GM23338 (cell line): ENCODE results near the gene ZNF277. TPM values are rescaled to one million over a fixed set of nuclear protein-coding genes. Genes with fewer than 3 reads are reported as not detected.

Experiments
- ATAC-seq: fragments of 200-7000 bp; cut with Tn5 transposase; 3 replicates; pipeline ENCODE4 v1.9.1; 2020
- DNase-seq: peaks from one replicate; pipeline ENCODE4 v3.0.0-alpha.2; 2015; ENCODE audit warnings: low spot score
- H2AFZ ChIP-seq: fragments of 200-600 bp; sonication (generic); 2 replicates; pipeline ENCODE4 v1.8.0; 2016; ENCODE audit warnings: antibody characterized with exemption, mild to moderate bottlenecking, moderate library complexity
- H3F3A ChIP-seq: fragments of 200-600 bp; sonication (generic); replicated peaks from 2 replicates; pipeline ENCODE4 v1.8.0; 2017; ENCODE audit warnings: antibody characterized with exemption, mixed run types, low read depth
- H3K27ac ChIP-seq: fragments of 200-600 bp; sonication (generic); 2 replicates; pipeline ENCODE4 v1.6.1; 2016; ENCODE audit warnings: low read depth
- H3K27me3 ChIP-seq: fragments of 200-600 bp; sonication (generic); 2 replicates; pipeline ENCODE4 v1.8.0; 2016; ENCODE audit warnings: mild to moderate bottlenecking, mixed run types, moderate library complexity; ENCODE audit not compliant: insufficient read depth
- H3K36me3 ChIP-seq: fragments of 200-600 bp; sonication (generic); 2 replicates; pipeline ENCODE4 v1.8.0; 2016; ENCODE audit warnings: mild to moderate bottlenecking; ENCODE audit not compliant: insufficient read depth
- H3K4me1 ChIP-seq: fragments of 200-600 bp; sonication (generic); 2 replicates; pipeline ENCODE4 v1.8.0; 2016; ENCODE audit warnings: mild to moderate bottlenecking, moderate library complexity; ENCODE audit not compliant: insufficient read depth
- H3K4me2 ChIP-seq: fragments of 200-600 bp; sonication (generic); 2 replicates; pipeline ENCODE4 v1.7.1; 2017; ENCODE audit warnings: mixed run types
- H3K4me3 ChIP-seq: fragments of 200-600 bp; sonication (generic); 2 replicates; pipeline ENCODE4 v1.6.1; 2016; ENCODE audit warnings: mixed run types
- H3K79me2 ChIP-seq: fragments of 200-600 bp; sonication (generic); replicated peaks from 2 replicates; pipeline ENCODE4 v1.8.0; 2017; ENCODE audit warnings: mild to moderate bottlenecking; ENCODE audit not compliant: insufficient read depth
- H3K9me2 ChIP-seq: fragments of 200-600 bp; sonication (generic); 2 replicates; pipeline ENCODE4 v1.8.0; 2017; ENCODE audit not compliant: insufficient read depth
- H4K20me1 ChIP-seq: fragments of 200-600 bp; sonication (generic); replicated peaks from 2 replicates; pipeline ENCODE4 v1.8.0; 2017; ENCODE audit warnings: mild to moderate bottlenecking; ENCODE audit not compliant: insufficient read depth
- H3K27ac Mint-ChIP-seq: 2 replicates; pipeline ENCODE4 v1.8.0; 2020; ENCODE audit warnings: inconsistent platforms, mild to moderate bottlenecking, moderate library complexity, mixed read lengths
- H3K27me3 Mint-ChIP-seq: 3 replicates; pipeline ENCODE4 v1.8.0; 2022; ENCODE audit warnings: low read depth, mild to moderate bottlenecking, moderate library complexity, mixed read lengths, inconsistent platforms; ENCODE audit not compliant: insufficient read depth, poor library complexity
- H3K36me3 Mint-ChIP-seq: 3 replicates; pipeline ENCODE4 v1.8.0; 2021; ENCODE audit warnings: low read depth, mild to moderate bottlenecking, inconsistent platforms, moderate library complexity, mixed read lengths
- H3K4me1 Mint-ChIP-seq: 3 replicates; pipeline ENCODE4 v1.8.0; 2020; ENCODE audit warnings: mild to moderate bottlenecking, inconsistent platforms, mixed read lengths
- H3K4me3 Mint-ChIP-seq: 3 replicates; pipeline ENCODE4 v1.8.0; 2021; ENCODE audit warnings: moderate library complexity, mild to moderate bottlenecking, inconsistent platforms, mixed read lengths
- H3K9me3 Mint-ChIP-seq: 3 replicates; pipeline ENCODE4 v1.8.0; 2020; ENCODE audit warnings: moderate library complexity, mild to moderate bottlenecking, inconsistent platforms, mixed read lengths
- EZH2 ChIP-seq: fragments of 200-600 bp; sonication (generic); IDR thresholded peaks from one replicate; pipeline ENCODE4 v1.8.0; 2017; ENCODE audit warnings: antibody characterized with exemption, mild to moderate bottlenecking, low read depth; ENCODE audit not compliant: unreplicated experiment
- EZH2phosphoT487 ChIP-seq: fragments of 200-600 bp; sonication (generic); IDR thresholded peaks from one replicate; pipeline ENCODE4 v1.8.1; 2018; ENCODE audit warnings: antibody characterized with exemption; ENCODE audit not compliant: unreplicated experiment
- NANOG ChIP-seq: IDR thresholded peaks from 2 replicates; pipeline ENCODE4 v1.6.1; 2016; ENCODE audit warnings: antibody characterized with exemption, borderline replicate concordance
- POLR2AphosphoS5 ChIP-seq: IDR thresholded peaks from 2 replicates; pipeline ENCODE4 v1.6.1; 2016; ENCODE audit warnings: antibody characterized with exemption, low read depth
- STAT1 ChIP-seq: IDR thresholded peaks from one replicate; pipeline ENCODE4 v1.6.1; 2016; ENCODE audit warnings: antibody characterized with exemption; ENCODE audit not compliant: unreplicated experiment
- ZNF331 ChIP-seq: fragments of 250-450 bp; sonication (Bioruptor Pico); IDR thresholded peaks from 2 replicates; pipeline ENCODE4 v1.5.0; 2020; ENCODE audit warnings: low read depth, mild to moderate bottlenecking, moderate library complexity
- polyA plus RNA-seq: library from polyadenylated mRNA; unstranded; fragments of >200 nt; fragmentation: Nextera tagmentation; extraction: Ambion mirVana; gene quantifications from 2 replicates; pipeline ENCODE4 v1.2.1, GENCODE V29; 2016
- total RNA-seq: library from RNA; depleted of rRNA; stranded (reverse); fragments of >200 nt; shearing (Covaris generic); gene quantifications from 2 replicates; pipeline ENCODE4 v1.2.3, GENCODE V29; 2014
- TF ChIP-seq, protein P1 (sequence below): IDR thresholded peaks from one replicate; pipeline ENCODE4 v1.6.1; 2018; ENCODE audit warnings: antibody characterized with exemption; ENCODE audit not compliant: unreplicated experiment
- TF ChIP-seq, protein P2 (sequence below), 2 experiments: fragments of 200-600 bp in 1 of 2; sonication (generic) in 1 of 2; conservative IDR thresholded peaks; 2 replicates each; pipeline versions ENCODE4 v1.5.1 to v1.6.1; 2016 to 2017; ENCODE audit warnings: antibody characterized with exemption in 2 of 2, low read depth in 2 of 2, mild to moderate bottlenecking in 2 of 2, moderate library complexity in 1 of 2
- TF ChIP-seq, protein P3 (sequence below): IDR thresholded peaks from 2 replicates; pipeline ENCODE4 v1.6.1; 2016; ENCODE audit warnings: antibody characterized with exemption

ZNF277 gene
- total and polyA plus RNA-seq, 2 experiments from 2014 or later: 25.4 to 28.9 TPM

DNA sequence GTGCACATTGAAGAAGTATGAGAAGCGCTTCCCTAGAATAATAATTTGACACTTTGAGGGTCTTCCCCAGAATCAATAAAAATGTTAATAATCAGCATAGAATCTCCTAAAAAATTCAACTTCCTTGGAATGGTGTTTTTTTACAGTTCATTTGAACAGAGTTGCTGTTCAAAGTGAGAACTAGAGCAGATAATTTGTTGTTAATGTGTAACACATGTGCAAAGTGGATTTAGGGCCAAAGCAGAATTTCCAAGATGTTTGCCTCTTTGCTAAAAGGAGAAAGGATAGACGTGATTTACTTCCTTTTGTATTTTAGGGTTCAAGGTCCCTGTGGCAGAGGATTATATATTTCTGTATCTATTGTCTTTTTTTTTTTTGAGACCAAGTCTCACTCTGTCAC is 73.8 kb downstream of the ZNF277 start (continued):
- TF ChIP-seq, protein P1, sequence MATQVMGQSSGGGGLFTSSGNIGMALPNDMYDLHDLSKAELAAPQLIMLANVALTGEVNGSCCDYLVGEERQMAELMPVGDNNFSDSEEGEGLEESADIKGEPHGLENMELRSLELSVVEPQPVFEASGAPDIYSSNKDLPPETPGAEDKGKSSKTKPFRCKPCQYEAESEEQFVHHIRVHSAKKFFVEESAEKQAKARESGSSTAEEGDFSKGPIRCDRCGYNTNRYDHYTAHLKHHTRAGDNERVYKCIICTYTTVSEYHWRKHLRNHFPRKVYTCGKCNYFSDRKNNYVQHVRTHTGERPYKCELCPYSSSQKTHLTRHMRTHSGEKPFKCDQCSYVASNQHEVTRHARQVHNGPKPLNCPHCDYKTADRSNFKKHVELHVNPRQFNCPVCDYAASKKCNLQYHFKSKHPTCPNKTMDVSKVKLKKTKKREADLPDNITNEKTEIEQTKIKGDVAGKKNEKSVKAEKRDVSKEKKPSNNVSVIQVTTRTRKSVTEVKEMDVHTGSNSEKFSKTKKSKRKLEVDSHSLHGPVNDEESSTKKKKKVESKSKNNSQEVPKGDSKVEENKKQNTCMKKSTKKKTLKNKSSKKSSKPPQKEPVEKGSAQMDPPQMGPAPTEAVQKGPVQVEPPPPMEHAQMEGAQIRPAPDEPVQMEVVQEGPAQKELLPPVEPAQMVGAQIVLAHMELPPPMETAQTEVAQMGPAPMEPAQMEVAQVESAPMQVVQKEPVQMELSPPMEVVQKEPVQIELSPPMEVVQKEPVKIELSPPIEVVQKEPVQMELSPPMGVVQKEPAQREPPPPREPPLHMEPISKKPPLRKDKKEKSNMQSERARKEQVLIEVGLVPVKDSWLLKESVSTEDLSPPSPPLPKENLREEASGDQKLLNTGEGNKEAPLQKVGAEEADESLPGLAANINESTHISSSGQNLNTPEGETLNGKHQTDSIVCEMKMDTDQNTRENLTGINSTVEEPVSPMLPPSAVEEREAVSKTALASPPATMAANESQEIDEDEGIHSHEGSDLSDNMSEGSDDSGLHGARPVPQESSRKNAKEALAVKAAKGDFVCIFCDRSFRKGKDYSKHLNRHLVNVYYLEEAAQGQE: no peak
- no peak for TF ChIP-seq STAT1
- no peak for TF ChIP-seq ZNF331 (CRISPR knock-in tag)

DNA sequence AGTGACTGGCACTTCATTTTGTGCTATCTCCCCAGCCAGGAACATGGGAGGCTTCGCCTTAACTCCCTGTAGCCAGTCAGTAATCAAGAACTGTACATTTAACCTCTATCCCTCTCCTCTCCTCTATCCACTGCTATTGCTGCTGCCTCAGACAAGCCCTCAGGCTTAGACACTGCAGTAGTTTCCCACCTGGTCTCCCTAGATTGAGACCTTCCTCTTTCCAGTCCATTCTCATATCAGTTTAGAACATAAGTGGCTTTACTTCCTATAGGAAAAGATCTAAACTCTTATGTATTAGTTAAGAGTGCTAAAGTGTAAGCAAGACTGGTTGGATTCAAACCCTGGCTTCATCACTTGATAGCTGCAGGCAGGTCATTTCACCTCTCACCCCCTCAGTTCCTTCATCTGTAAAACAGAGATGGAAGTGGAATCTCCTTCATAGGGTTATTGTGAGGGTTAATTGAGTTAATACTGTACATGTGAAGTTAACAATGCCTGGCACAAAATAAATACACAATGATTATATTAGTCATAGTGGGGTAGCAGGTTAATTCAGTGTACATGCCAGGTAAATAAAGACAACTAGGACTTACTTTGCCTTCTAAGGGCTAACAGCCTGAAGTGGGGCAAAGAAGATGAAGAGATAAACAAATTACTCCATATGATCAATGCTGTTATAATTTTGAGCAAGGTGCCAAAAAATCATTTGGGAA is 76.1 kb downstream of the ZNF277 start:
- peaks cover 2% of the 10 kb centered on the region for H3K27me3 Mint-ChIP-seq
- no peak for ATAC-seq
- no peak for DNase-seq
- TF ChIP-seq EZH2phosphoT487 (no peak), POLR2AphosphoS5 (no peak), NANOG (no peak), EZH2 (no peak), STAT1 (no peak)
- TF ChIP-seq, protein P2, sequence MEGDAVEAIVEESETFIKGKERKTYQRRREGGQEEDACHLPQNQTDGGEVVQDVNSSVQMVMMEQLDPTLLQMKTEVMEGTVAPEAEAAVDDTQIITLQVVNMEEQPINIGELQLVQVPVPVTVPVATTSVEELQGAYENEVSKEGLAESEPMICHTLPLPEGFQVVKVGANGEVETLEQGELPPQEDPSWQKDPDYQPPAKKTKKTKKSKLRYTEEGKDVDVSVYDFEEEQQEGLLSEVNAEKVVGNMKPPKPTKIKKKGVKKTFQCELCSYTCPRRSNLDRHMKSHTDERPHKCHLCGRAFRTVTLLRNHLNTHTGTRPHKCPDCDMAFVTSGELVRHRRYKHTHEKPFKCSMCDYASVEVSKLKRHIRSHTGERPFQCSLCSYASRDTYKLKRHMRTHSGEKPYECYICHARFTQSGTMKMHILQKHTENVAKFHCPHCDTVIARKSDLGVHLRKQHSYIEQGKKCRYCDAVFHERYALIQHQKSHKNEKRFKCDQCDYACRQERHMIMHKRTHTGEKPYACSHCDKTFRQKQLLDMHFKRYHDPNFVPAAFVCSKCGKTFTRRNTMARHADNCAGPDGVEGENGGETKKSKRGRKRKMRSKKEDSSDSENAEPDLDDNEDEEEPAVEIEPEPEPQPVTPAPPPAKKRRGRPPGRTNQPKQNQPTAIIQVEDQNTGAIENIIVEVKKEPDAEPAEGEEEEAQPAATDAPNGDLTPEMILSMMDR (conservative IDR thresholded peaks at IDR 0.05; ENCODE audit: low read depth in 2 of 2): no peak
- TF ChIP-seq, protein P3, sequence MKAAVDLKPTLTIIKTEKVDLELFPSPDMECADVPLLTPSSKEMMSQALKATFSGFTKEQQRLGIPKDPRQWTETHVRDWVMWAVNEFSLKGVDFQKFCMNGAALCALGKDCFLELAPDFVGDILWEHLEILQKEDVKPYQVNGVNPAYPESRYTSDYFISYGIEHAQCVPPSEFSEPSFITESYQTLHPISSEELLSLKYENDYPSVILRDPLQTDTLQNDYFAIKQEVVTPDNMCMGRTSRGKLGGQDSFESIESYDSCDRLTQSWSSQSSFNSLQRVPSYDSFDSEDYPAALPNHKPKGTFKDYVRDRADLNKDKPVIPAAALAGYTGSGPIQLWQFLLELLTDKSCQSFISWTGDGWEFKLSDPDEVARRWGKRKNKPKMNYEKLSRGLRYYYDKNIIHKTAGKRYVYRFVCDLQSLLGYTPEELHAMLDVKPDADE: no peak
- TF ChIP-seq, protein P1: no peak

More for the DNA sequence above, 76.1 kb downstream of the ZNF277 start:
- H3K36me3 ChIP-seq: no peaks in the 10 kb centered on the region
- no peaks in the 10 kb centered on the region for H3K9me2 ChIP-seq
- no peak overlapping the region for H3K27ac ChIP-seq
- H3K4me3 Mint-ChIP-seq: no peak overlapping the region
- peaks cover 10% of the 10 kb centered on the region for H3K4me1 ChIP-seq
- H3K27me3 ChIP-seq: no peaks in the 10 kb centered on the region
- H3K79me2 ChIP-seq: peaks cover 28% of the 10 kb centered on the region
- H3F3A ChIP-seq: no peaks in the 10 kb centered on the region
- no peak overlapping the region for H3K4me2 ChIP-seq
- H3K36me3 Mint-ChIP-seq: no peaks in the 10 kb centered on the region
- no peak overlapping the region for H3K27ac Mint-ChIP-seq
- peaks cover 19% of the 10 kb centered on the region for H3K4me1 Mint-ChIP-seq
- no peak overlapping the region for H3K4me3 ChIP-seq
- H2AFZ ChIP-seq: no peak overlapping the region
- no peaks in the 10 kb centered on the region for H3K9me3 Mint-ChIP-seq
- peaks cover 5% of the 10 kb centered on the region; the same call in 1 of the 2 replicates for H4K20me1 ChIP-seq
